ENCODE measurements around the gene GDNF.

GDNF gene

DNA sequence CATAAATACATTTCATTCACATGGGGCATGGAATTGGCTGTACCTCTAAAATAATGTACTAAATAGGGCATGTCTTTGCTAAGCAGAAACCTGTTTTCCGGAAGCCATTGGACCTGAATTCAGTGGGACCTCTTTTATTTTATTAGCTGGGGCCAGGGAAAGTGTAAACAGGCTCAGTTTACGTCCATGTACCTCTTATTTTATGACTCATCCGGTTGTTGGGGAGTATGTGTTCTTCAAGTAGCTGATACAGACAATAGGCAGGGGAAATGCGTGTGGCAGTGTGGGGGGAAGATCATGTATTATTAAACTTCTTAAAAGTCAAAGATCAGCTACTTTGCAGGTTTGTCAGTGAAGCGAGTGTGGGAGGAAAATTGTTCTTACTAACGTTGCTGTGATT is 1.4 kb upstream of the GDNF start:
- DNase-seq (ENCODE audit: low spot score) = no peak
- no peak for TF ChIP-seq CTCF (IDR thresholded peaks at IDR 0.05; ENCODE audit: borderline replicate concordance, control extremely low read depth, extremely low read depth, insufficient read depth, missing control alignments)
- in situ Hi-C loops (cut with MboI; ENCODE audit: low sequenced_read_pairs, unreplicated experiment) = loop anchor here (10.0 kb wide), 1 partner anchor 354 kb away; no protein-coding TSS in a partner anchor

GRCh38 chr5:37840053-37841034 is 503 bp upstream of the GDNF start:
- peak; percentile 34 for DNase-seq (ENCODE audit: low spot score)
- TF ChIP-seq CTCF (IDR thresholded peaks at IDR 0.05; ENCODE audit: borderline replicate concordance, control extremely low read depth, extremely low read depth, insufficient read depth, missing control alignments) = no peak
- in situ Hi-C loops (cut with MboI; ENCODE audit: low sequenced_read_pairs, unreplicated experiment) = loop anchor here (10.0 kb wide), 1 partner anchor 354 kb away; no protein-coding TSS in a partner anchor

GRCh38 chr5:37838933-37839341 is 904 bp downstream of the GDNF start:
- DNase-seq (ENCODE audit: low spot score) = peak; percentile 32
- in situ Hi-C loops (cut with MboI; ENCODE audit: low sequenced_read_pairs, unreplicated experiment) = no loop called here
- no peak for TF ChIP-seq CTCF (IDR thresholded peaks at IDR 0.05; ENCODE audit: borderline replicate concordance, control extremely low read depth, extremely low read depth, insufficient read depth, missing control alignments)

GRCh38 chr5:37838152-37838932 is 1.5 kb downstream of the GDNF start:
- TF ChIP-seq CTCF (IDR thresholded peaks at IDR 0.05; ENCODE audit: borderline replicate concordance, control extremely low read depth, extremely low read depth, insufficient read depth, missing control alignments) = peak; percentile 18
- peak; percentile 36 for DNase-seq (ENCODE audit: low spot score)
- in situ Hi-C loops (cut with MboI; ENCODE audit: low sequenced_read_pairs, unreplicated experiment) = no loop called here

DNA sequence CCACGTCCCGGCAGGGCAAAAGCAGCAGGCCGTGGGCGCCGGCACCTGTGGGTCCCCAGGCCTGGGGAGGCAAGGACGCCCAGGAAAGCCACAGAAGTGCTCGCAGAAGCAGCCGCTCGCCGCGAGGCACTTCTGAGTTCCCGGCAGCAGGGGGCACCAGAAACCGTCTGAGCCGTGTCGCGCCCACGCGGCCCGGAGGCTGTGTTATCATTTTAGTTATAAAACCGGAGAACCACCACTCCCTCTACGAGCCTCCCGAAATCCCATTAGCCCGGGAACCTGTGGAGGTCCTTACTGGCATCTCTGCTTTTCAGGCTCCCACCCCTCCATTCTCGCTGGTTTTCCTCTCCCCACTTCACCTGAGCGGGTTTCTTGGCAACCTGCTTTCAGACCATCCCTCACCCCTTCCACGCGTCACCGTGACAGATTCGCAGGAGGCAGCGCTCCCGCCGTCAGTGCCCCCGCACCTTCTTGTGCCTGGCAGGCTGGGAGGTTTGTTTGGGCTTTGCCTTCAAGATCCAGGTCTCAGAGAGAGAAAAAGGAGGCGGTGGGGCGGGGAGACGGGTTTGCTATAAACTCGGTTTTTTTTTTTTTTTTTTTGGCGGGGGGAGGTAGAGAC is 2.3 kb downstream of the GDNF start:
- in situ Hi-C loops (cut with MboI; ENCODE audit: low sequenced_read_pairs, unreplicated experiment) = no loop called here
- peak; percentile 92 for TF ChIP-seq CTCF (IDR thresholded peaks at IDR 0.05; ENCODE audit: borderline replicate concordance, control extremely low read depth, extremely low read depth, insufficient read depth, missing control alignments)

More for the DNA sequence above, 2.3 kb downstream of the GDNF start:
- DNase-seq (ENCODE audit: low spot score) = peak; percentile 90
